Type B pancreatic cell (in vitro differentiated cells): Measurements from ENCODE around the gene ART5. TPM values are rescaled to one million over a fixed set of nuclear protein-coding genes. Genes with fewer than 3 reads are reported as not detected.

Source experiments
- DNase-seq: peaks from one replicate; pipeline ENCODE4 v3.0.0; 2021; ENCODE audit warnings: mixed read lengths; ENCODE audit not compliant: unreplicated experiment; ENCODE audit errors: extremely low spot score
- H3K27ac Mint-ChIP-seq: 2 replicates; pipeline ENCODE4 v1.8.0; 2021; ENCODE audit warnings: mild to moderate bottlenecking, mixed read lengths
- H3K27me3 Mint-ChIP-seq: 2 replicates; pipeline ENCODE4 v1.8.0; 2021; ENCODE audit warnings: mixed read lengths
- H3K36me3 Mint-ChIP-seq: 2 replicates; pipeline ENCODE4 v1.8.0; 2021; ENCODE audit warnings: mixed read lengths
- H3K4me1 Mint-ChIP-seq: one replicate; pipeline ENCODE4 v1.8.0; 2021; ENCODE audit warnings: mixed read lengths; ENCODE audit not compliant: unreplicated experiment
- H3K4me3 Mint-ChIP-seq: 2 replicates; pipeline ENCODE4 v1.8.0; 2021; ENCODE audit warnings: mild to moderate bottlenecking, mixed read lengths
- H3K9me3 Mint-ChIP-seq: 2 replicates; pipeline ENCODE4 v1.8.0; 2021; ENCODE audit warnings: mixed read lengths
- total RNA-seq: library from RNA; stranded (reverse); gene quantifications from 2 replicates; pipeline ENCODE4 v1.2.1, GENCODE V29; 2021; ENCODE audit warnings: low replicate concordance
- TF ChIP-seq, protein P1 (sequence below): fragments of 200-600 bp; sonication (generic); conservative IDR thresholded peaks from 2 replicates; pipeline ENCODE4 v1.5.0; 2021; ENCODE audit warnings: antibody characterized with exemption, mild to moderate bottlenecking

ART5 gene
- total RNA-seq, 1 donor from 2014 or later = 3.8 TPM

DNA sequence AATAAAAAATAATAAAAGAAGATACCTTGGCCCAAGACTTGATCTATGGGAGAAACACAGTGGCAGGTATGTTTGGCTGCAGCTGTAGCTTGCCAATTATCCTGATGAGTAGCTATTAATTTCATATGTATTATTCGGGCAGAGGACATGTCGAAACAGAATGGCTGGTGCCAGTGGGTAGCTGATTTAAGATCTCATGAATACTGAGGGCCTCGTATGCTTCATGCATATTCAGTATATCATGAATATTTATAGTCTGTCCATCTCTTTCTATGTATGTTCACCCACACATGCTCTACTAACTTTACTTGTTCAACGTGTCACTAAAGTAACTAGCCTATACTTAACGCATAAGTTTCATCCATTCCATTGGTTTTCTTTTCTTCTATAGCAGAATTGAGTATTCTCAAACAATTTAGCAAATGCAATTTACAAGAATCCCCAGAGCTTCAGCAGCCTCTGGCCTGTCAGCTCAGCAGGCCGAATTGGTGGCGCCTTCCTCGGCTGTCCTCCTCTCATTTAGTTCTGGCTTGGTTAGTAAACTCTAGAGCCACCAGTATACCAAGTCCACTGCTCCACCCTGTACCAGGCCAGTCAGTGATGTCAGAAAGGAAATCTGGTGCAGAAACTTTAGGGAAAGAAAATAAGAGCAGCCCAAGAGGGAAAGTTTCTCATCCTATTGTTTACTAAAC is 17.9 kb downstream of the ART5 start:
- H3K4me3 Mint-ChIP-seq = no peak overlapping the region
- H3K27me3 Mint-ChIP-seq = no peaks in the 10 kb centered on the region
- TF ChIP-seq, protein P1, sequence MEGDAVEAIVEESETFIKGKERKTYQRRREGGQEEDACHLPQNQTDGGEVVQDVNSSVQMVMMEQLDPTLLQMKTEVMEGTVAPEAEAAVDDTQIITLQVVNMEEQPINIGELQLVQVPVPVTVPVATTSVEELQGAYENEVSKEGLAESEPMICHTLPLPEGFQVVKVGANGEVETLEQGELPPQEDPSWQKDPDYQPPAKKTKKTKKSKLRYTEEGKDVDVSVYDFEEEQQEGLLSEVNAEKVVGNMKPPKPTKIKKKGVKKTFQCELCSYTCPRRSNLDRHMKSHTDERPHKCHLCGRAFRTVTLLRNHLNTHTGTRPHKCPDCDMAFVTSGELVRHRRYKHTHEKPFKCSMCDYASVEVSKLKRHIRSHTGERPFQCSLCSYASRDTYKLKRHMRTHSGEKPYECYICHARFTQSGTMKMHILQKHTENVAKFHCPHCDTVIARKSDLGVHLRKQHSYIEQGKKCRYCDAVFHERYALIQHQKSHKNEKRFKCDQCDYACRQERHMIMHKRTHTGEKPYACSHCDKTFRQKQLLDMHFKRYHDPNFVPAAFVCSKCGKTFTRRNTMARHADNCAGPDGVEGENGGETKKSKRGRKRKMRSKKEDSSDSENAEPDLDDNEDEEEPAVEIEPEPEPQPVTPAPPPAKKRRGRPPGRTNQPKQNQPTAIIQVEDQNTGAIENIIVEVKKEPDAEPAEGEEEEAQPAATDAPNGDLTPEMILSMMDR = no peak
- no peak for DNase-seq
- no peaks in the 10 kb centered on the region for H3K36me3 Mint-ChIP-seq
- no peak overlapping the region for H3K27ac Mint-ChIP-seq
- H3K9me3 Mint-ChIP-seq = no peaks in the 10 kb centered on the region
- H3K4me1 Mint-ChIP-seq = no peaks in the 10 kb centered on the region

DNA sequence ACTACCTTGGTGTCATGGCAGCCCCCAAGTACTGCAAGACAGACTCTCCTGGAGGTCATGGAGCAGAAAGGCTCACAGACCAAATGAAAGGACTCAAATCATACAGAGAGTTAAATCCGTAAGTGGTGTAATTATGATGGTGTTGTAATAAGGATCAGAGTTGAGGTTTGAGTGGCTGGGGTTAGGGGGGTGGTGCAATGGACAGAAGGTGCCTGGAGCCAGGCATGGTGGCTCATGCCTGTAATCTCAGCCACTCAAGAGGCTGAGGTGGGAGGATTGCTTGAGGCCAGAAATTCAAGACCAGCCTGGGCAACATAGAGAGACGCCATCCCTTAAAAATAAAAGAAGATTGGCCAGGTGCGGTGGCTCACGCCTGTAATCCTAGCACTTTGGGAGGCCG is 18.7 kb downstream of the ART5 start:
- no peaks in the 10 kb centered on the region for H3K36me3 Mint-ChIP-seq
- TF ChIP-seq, protein P1 = no peak
- no peaks in the 10 kb centered on the region for H3K9me3 Mint-ChIP-seq
- H3K4me1 Mint-ChIP-seq = peaks cover 1% of the 10 kb centered on the region
- no peak overlapping the region for H3K27ac Mint-ChIP-seq
- no peak overlapping the region for H3K4me3 Mint-ChIP-seq
- no peak for DNase-seq
- no peaks in the 10 kb centered on the region for H3K27me3 Mint-ChIP-seq

- TF ChIP-seq, protein P1 = no peak
- DNase-seq = no peak
- H3K4me1 Mint-ChIP-seq = peaks cover 4% of the 10 kb centered on the region
- no peak overlapping the region for H3K27ac Mint-ChIP-seq
- H3K4me3 Mint-ChIP-seq = no peak overlapping the region
- H3K9me3 Mint-ChIP-seq = no peaks in the 10 kb centered on the region
- H3K27me3 Mint-ChIP-seq = no peaks in the 10 kb centered on the region
- H3K36me3 Mint-ChIP-seq = no peaks in the 10 kb centered on the region
These were observed 19.3 kb downstream of the ART5 start for GRCh38 chr11:3622521-3622920.

GRCh38 chr11:3617990-3618389 is 23.8 kb downstream of the ART5 start:
- TF ChIP-seq, protein P1 = no peak
- Mint-ChIP-seq H3K9me3 (peaks cover 3% of the 10 kb centered on the region), H3K27me3 (peaks cover 7% of the 10 kb centered on the region), H3K27ac (no peak overlapping the region), H3K4me1 (peaks cover 16% of the 10 kb centered on the region), H3K36me3 (no peaks in the 10 kb centered on the region), H3K4me3 (peak overlapping the region; percentile 26)
- DNase-seq = no peak

DNA sequence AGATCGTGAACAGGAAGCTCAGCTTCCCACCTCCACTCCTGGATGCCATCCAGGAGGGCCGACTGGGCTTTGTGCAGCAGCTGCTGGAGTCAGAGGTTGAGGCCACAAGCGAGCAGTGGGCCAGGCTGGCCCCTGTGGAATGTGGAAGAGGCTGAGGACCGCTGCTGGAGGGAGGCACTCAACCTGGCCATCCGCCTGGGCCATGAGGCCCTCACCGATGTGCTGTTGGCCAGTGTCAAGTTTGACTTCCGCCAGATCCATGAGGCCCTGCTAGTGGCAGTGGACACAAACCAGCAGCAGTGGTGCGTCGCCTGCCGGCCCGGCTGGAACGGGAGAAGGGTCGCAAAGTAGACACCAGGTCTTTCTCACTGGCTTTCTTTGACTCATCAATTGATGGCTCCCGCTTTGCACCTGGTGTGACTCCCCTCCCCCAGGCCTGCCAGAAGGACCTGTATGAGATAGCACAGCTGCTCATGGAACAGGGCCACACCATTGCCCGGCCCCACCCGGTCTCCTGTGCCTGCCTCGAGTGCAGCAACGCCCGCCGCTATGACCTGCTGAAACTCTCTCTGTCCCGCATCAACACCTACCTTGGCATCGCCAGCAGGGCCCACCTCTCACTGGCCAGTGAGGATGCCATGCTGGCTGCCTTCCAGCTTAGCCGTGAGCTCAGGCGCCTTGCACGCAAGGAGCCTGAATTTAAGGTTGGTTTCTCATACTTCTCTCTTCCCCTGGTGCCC is 24.9 kb downstream of the ART5 start:
- no peak overlapping the region for H3K27ac Mint-ChIP-seq
- peaks cover 3% of the 10 kb centered on the region for H3K9me3 Mint-ChIP-seq
- DNase-seq = no peak
- no peak overlapping the region for H3K4me3 Mint-ChIP-seq
- TF ChIP-seq, protein P1 = no peak
- H3K4me1 Mint-ChIP-seq = peaks cover 16% of the 10 kb centered on the region
- H3K27me3 Mint-ChIP-seq = peaks cover 7% of the 10 kb centered on the region
- H3K36me3 Mint-ChIP-seq = no peaks in the 10 kb centered on the region
